B cell (primary cell): ENCODE results near the gene IL12A. TPM values are rescaled to one million over a fixed set of nuclear protein-coding genes. Genes with fewer than 3 reads are reported as not detected.

Experiments used
- ATAC-seq: fragments of 200-7000 bp; cut with Tn5 transposase; one replicate; pipeline ENCODE4 v1.10.0; 2021; ENCODE audit warnings: low read depth, mild to moderate bottlenecking, moderate number of reproducible peaks, moderate library complexity
- CTCF ChIA-PET: fragments of 350-600 bp; sonication (Branson Sonifier 250); formaldehyde crosslinking; loops from one replicate; lab custom pipeline; 2021; ENCODE audit warnings: antibody characterized with exemption, inconsistent platforms; lab: Charles Lee
- POLR2A ChIA-PET: fragments of 350-600 bp; sonication (Branson Sonifier 250); formaldehyde crosslinking; loops from one replicate; lab custom pipeline; 2021; ENCODE audit warnings: antibody characterized with exemption; lab: Charles Lee
- DNase-seq: peaks from one replicate; pipeline ENCODE4 v3.0.0; 2013
- H2AFZ ChIP-seq: 2 replicates; pipeline ENCODE4 v1.6.1; 2012; ENCODE audit warnings: mild to moderate bottlenecking, low read depth, low read length; ENCODE audit not compliant: insufficient read depth, poor library complexity, severe bottlenecking
- H3K27ac ChIP-seq, 2 donors: 1 replicate in 1 of 2; 2 replicates in 1 of 2; pipeline ENCODE4 v1.5.1; 2012 to 2013; ENCODE audit warnings: low read length in 2 of 2, mild to moderate bottlenecking in 2 of 2, moderate library complexity in 1 of 2
- H3K27me3 ChIP-seq, 4 experiments: fragments of 200-600 bp in 1 of 4; sonication (generic) in 1 of 4; replicated peaks in 1 of 4; 1 replicate in 2 of 4; 2 replicates in 2 of 4; pipeline versions ENCODE4 v1.6.1 to v1.7.0; 2013 to 2016; ENCODE audit warnings: low read length in 3 of 4, mild to moderate bottlenecking in 2 of 4, mixed read lengths in 1 of 4, moderate library complexity in 1 of 4; ENCODE audit not compliant: insufficient read depth in 4 of 4, control insufficient read depth in 3 of 4; ENCODE audit errors: control extremely low read depth in 1 of 4
- H3K36me3 ChIP-seq, 2 experiments: replicated peaks in 1 of 2; 1 replicate in 1 of 2; 2 replicates in 1 of 2; pipeline versions ENCODE4 v1.6.1 to v1.7.1; 2013; ENCODE audit warnings: low read length in 1 of 2; ENCODE audit not compliant: insufficient read depth in 2 of 2, control insufficient read depth in 1 of 2; ENCODE audit errors: control extremely low read depth in 1 of 2, extremely low read depth in 1 of 2
- H3K4me1 ChIP-seq, 2 donors: fragments of 200-600 bp in 1 of 2; sonication (generic) in 1 of 2; 1 replicate in 1 of 2; 2 replicates in 1 of 2; pipeline versions ENCODE4 v1.5.1 to v1.6.1; 2013 to 2017; ENCODE audit warnings: low read length in 2 of 2; ENCODE audit not compliant: control insufficient read depth in 2 of 2, insufficient read depth in 2 of 2
- H3K4me2 ChIP-seq: replicated peaks from 2 replicates; pipeline ENCODE3; 2012; ENCODE audit warnings: mild to moderate bottlenecking, low read depth, low read length; ENCODE audit not compliant: poor library complexity, severe bottlenecking
- H3K4me3 ChIP-seq, 5 experiments: fragments of 200-600 bp in 1 of 5; sonication (generic) in 1 of 5; 1 replicate in 3 of 5; 2 replicates in 2 of 5; pipeline versions ENCODE4 v1.5.1 to v1.7.0; 2011 to 2016; ENCODE audit warnings: low read length in 4 of 5, mild to moderate bottlenecking in 4 of 5, low read depth in 2 of 5, control low read depth in 1 of 5, moderate library complexity in 1 of 5; ENCODE audit not compliant: insufficient read depth in 1 of 5; ENCODE audit errors: control extremely low read depth in 1 of 5, extremely low read depth in 1 of 5
- H3K79me2 ChIP-seq: fragments of 200-600 bp; sonication (generic); one replicate; pipeline ENCODE4 v1.6.0; 2016; ENCODE audit warnings: low read length; ENCODE audit not compliant: control insufficient read depth, insufficient read depth
- H3K9ac ChIP-seq: fragments of 200-600 bp; sonication (generic); 2 replicates; pipeline ENCODE4 v1.6.1; 2017; ENCODE audit warnings: mild to moderate bottlenecking, low read length, moderate library complexity
- H3K9me3 ChIP-seq, 3 donors: one replicate each; pipeline versions ENCODE4 v1.6.1 to v1.7.1; 2013; ENCODE audit warnings: low read length in 2 of 3; ENCODE audit not compliant: control insufficient read depth in 2 of 3, insufficient read depth in 1 of 3; ENCODE audit errors: control extremely low read depth in 1 of 3
- H4K20me1 ChIP-seq: 2 replicates; pipeline ENCODE4 v1.6.0; 2012; ENCODE audit warnings: mild to moderate bottlenecking, low read length; ENCODE audit not compliant: insufficient read depth, control insufficient read depth, poor library complexity, severe bottlenecking
- H3K27ac Mint-ChIP-seq: one replicate; pipeline ENCODE4 v1.8.0; 2021; ENCODE audit warnings: mixed read lengths
- H3K27me3 Mint-ChIP-seq: one replicate; pipeline ENCODE4 v1.8.0; 2021; ENCODE audit warnings: mixed read lengths
- H3K4me1 Mint-ChIP-seq: one replicate; pipeline ENCODE4 v1.8.0; 2021; ENCODE audit warnings: mixed read lengths
- H3K4me3 Mint-ChIP-seq: one replicate; pipeline ENCODE4 v1.8.0; 2021; ENCODE audit warnings: mixed read lengths
- H3K9me3 Mint-ChIP-seq: one replicate; pipeline ENCODE4 v1.8.0; 2022; ENCODE audit warnings: mixed read lengths; ENCODE audit not compliant: insufficient read depth
- EZH2 ChIP-seq: IDR thresholded peaks from 2 replicates; pipeline ENCODE4 v1.6.1; 2012; ENCODE audit warnings: borderline replicate concordance, low read depth, mild to moderate bottlenecking, moderate library complexity, low read length; ENCODE audit not compliant: insufficient read depth, poor library complexity, severe bottlenecking
- WGBS: methylation state at CpG from one replicate; pipeline ENCODE4 v1.1.5; 2013; ENCODE audit warnings: missing lambda C conversion rate; ENCODE audit not compliant: insufficient coverage; 5-methylcytosine and 5-hydroxymethylcytosine counted together
- intact Hi-C: fragments of 100-400 bp; cut with micrococcal nuclease; formaldehyde crosslinking; loops from one replicate; pipeline ENCODE4 v1.10.0; 2022
- polyA plus RNA-seq: library from polyadenylated mRNA; depleted of rRNA; stranded (reverse); fragments of >200 nt; gene quantifications from 2 replicates; pipeline ENCODE4 v1.2.3, GENCODE V29; 2012
- total RNA-seq, 2 donors: library from RNA; stranded (reverse); fragments of 120-200 nt in 1 of 2; gene quantifications; 1 replicate in 1 of 2; 2 replicates in 1 of 2; pipeline versions ENCODE4 v1.2.3 to v1.2.4, GENCODE V29; 2013 to 2022
- TF ChIP-seq, protein P1 (sequence below): fragments of 200-600 bp; IDR thresholded peaks from one replicate; pipeline ENCODE4 v1.8.0; 2022; ENCODE audit warnings: antibody characterized with exemption, mild to moderate bottlenecking

The IL12A gene
- total and polyA plus RNA-seq, 2 donors (not counting 1 experiment from before 2014, with no cell fraction given) = 6.1 to 9.9 TPM

DNA sequence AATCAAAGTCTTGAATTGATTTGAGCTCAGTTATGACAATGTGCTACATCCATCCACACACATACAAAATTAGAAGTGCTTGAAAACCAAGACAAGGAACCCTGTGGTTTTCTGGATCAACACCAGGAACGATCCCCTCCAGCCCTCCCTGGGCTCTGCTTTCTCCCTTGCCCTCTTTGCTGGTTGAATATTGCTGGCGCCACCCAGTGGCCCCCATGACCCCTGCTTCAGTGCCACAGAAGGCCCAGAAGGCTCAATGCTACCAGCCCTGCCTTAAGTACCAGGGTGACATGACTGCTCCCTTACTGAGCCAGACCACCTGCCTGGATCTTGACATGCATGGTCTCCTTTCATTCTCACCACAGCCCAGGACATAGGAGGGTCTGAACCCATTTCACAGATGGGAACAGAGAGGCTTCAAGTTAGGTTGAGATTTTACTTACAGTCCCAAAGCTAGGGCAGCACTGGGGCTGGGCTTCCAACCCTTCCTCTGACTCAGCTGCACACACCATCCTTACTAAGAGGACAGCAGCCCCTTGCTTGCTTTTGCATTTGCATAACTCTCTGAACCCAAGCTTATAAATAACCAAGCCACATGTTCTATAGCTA, 15.0 kb downstream of the IL12A start:
- H3K36me3 ChIP-seq = no peaks in the 10 kb centered on the region
- Mint-ChIP-seq H3K9me3 (no peaks in the 10 kb centered on the region), H3K4me3 (no peak overlapping the region), H3K27me3 (no peaks in the 10 kb centered on the region), H3K27ac (peak overlapping the region; percentile 34), H3K4me1 (peaks cover 6% of the 10 kb centered on the region)
- no peaks in the 10 kb centered on the region for H4K20me1 ChIP-seq
- ATAC-seq = peak; percentile 82
- intact Hi-C loops = no loop called here
- no peaks in the 10 kb centered on the region for H3K27me3 ChIP-seq
- no peaks in the 10 kb centered on the region for H3K9me3 ChIP-seq
- DNase-seq = peak; percentile 64
- CTCF ChIA-PET = interaction anchor here (0.5 to 12.2 kb wide), 16 partner anchors 8 to 409 kb away, joined by 3 to 341 read pairs (median 4); partner anchors contain the start of gene IL12A
- no peaks in the 10 kb centered on the region for H3K79me2 ChIP-seq
- POLR2A ChIA-PET = no interaction called here
- WGBS = 0% methylated on average over 2 of the region's 2 CpGs
- H3K4me1 ChIP-seq = no peaks in the 10 kb centered on the region
- H3K4me3 ChIP-seq = no peak overlapping the region
- no peak overlapping the region for H2AFZ ChIP-seq
- H3K27ac ChIP-seq = no peak overlapping the region
- H3K4me2 ChIP-seq = no peak overlapping the region
- TF ChIP-seq EZH2 = no peak
- TF ChIP-seq, protein P1, sequence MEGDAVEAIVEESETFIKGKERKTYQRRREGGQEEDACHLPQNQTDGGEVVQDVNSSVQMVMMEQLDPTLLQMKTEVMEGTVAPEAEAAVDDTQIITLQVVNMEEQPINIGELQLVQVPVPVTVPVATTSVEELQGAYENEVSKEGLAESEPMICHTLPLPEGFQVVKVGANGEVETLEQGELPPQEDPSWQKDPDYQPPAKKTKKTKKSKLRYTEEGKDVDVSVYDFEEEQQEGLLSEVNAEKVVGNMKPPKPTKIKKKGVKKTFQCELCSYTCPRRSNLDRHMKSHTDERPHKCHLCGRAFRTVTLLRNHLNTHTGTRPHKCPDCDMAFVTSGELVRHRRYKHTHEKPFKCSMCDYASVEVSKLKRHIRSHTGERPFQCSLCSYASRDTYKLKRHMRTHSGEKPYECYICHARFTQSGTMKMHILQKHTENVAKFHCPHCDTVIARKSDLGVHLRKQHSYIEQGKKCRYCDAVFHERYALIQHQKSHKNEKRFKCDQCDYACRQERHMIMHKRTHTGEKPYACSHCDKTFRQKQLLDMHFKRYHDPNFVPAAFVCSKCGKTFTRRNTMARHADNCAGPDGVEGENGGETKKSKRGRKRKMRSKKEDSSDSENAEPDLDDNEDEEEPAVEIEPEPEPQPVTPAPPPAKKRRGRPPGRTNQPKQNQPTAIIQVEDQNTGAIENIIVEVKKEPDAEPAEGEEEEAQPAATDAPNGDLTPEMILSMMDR = peak; percentile 71
- H3K9ac ChIP-seq = no peak overlapping the region

DNA sequence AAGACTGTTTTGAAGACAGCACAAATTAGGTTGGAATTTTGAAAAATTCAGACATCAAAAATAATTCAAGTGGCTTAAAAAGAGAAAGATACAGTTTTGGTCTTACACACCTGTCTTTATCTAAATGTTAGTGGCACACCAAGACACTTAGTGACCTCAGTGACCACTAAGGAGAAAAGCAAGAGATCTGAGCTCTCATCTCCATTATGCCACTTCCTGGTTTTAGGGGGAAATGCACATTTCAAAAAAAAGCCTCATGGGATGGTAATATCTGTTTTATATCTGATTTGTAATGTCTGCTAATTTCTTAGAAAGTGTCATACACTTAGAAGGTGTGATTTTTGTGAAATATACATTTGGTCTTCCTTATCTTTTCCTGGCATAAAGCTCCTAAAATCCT, 16.4 kb downstream of the IL12A start:
- Histone ChIP-seq H3K9ac (no peak overlapping the region), H3K9me3 (no peaks in the 10 kb centered on the region), H4K20me1 (no peaks in the 10 kb centered on the region), H3K36me3 (no peaks in the 10 kb centered on the region), H3K27ac (no peak overlapping the region), H3K79me2 (no peaks in the 10 kb centered on the region), H3K4me2 (no peak overlapping the region), H3K4me1 (peaks cover 0 to 2% of the 10 kb centered on the region in 2 donors), H3K27me3 (no peaks in the 10 kb centered on the region), H3K4me3 (no peak overlapping the region), H2AFZ (no peak overlapping the region)
- H3K4me3 Mint-ChIP-seq = no peak overlapping the region
- no peaks in the 10 kb centered on the region for H3K27me3 Mint-ChIP-seq
- ChIA-PET CTCF (interaction anchor here (1.1 to 12.2 kb wide), 8 partner anchors 10 to 410 kb away, joined by 3 to 341 read pairs (median 6); partner anchors contain the start of gene IL12A), POLR2A (no interaction called here)
- intact Hi-C loops = loop anchor here (5.0 kb wide), 1 partner anchor 743 kb away; no protein-coding TSS in a partner anchor
- ATAC-seq (no peak), DNase-seq (no peak)
- no peaks in the 10 kb centered on the region for H3K9me3 Mint-ChIP-seq
- H3K27ac Mint-ChIP-seq = no peak overlapping the region
- no peak for TF ChIP-seq EZH2
- TF ChIP-seq, protein P1 = no peak
- peaks cover 13% of the 10 kb centered on the region for H3K4me1 Mint-ChIP-seq
